Motor neuron (in vitro differentiated cells): ENCODE data around the gene RABGAP1L. TPM values are rescaled to one million over a fixed set of nuclear protein-coding genes. Genes with fewer than 3 reads are reported as not detected.
"Not testable (repeated sequence)": the region's sequence is repeated elsewhere in the genome, so short reads cannot be mapped to it uniquely, and the experiment has no call there.

Source experiments
- ATAC-seq, 8 experiments: fragments of 200-7000 bp; cut with Tn5 transposase; replicated peaks in 6 of 8; 2 replicates each; pipeline ENCODE4 v1.8.0; 2021; ENCODE audit warnings: mild to moderate bottlenecking in 8 of 8, moderate library complexity in 8 of 8
- H3K27ac ChIP-seq, 2 donors: fragments of 250-450 bp; sonication (Bioruptor Pico); 2 replicates each; pipeline ENCODE4 v1.9.0; 2021; ENCODE audit warnings: antibody characterized with exemption in 2 of 2, mild to moderate bottlenecking in 2 of 2, moderate library complexity in 1 of 2
- H3K4me1 ChIP-seq, 2 donors: fragments of 250-450 bp; sonication (Bioruptor Pico); replicated peaks in 1 of 2; 2 replicates each; pipeline ENCODE4 v1.6.1; 2021; ENCODE audit warnings: antibody characterized with exemption in 2 of 2, mild to moderate bottlenecking in 2 of 2, moderate library complexity in 1 of 2
- H3K4me3 ChIP-seq, 5 donors: fragments of 250-450 bp; sonication (Bioruptor Pico); 2 replicates each; pipeline ENCODE4 v1.9.0; 2021; ENCODE audit warnings: antibody characterized with exemption in 5 of 5, mild to moderate bottlenecking in 5 of 5, moderate library complexity in 4 of 5
- WGBS, 10 experiments: fragments of 450-650 bp; shearing (Covaris generic); methylation state at CpG; one replicate each; pipeline ENCODE4 v1.0.0; 2022; 5-methylcytosine and 5-hydroxymethylcytosine counted together
- in situ Hi-C, 9 experiments: fragments of 400-800 bp; cut with MboI; loops; one replicate each; pipeline ENCODE4 v1.15.0; 2021; ENCODE audit warnings: low sequenced_read_pairs in 9 of 9, low pct_unique_long_range_greater_than_20kb in 2 of 9; ENCODE audit not compliant: unreplicated experiment in 9 of 9
- total RNA-seq, 8 experiments: library from RNA; unstranded; fragments of 300-600 nt; gene quantifications; 2 replicates each; pipeline versions ENCODE4 v1.2.3 to v1.2.4, GENCODE V29; 2022

The RABGAP1L gene
- total RNA-seq, 8 experiments from 2014 or later: 22.0 to 60.3 (median 45.3) TPM

- no peak overlapping the region for H3K27ac ChIP-seq
- 0 to 53% (median 33%) methylated on average over 2 to 3 of the region's 3 CpGs; no CpG with 5 or more reads in 1 of the 10 experiments for WGBS, 10 experiments
- no peak for ATAC-seq
- in situ Hi-C loops: loop anchor here in 1 of 9 experiments (25.0 kb wide), 1 partner anchor 230 kb away; no protein-coding TSS in a partner anchor
- no peaks in the 10 kb centered on the region for H3K4me1 ChIP-seq
- H3K4me3 ChIP-seq: no peak overlapping the region
These were observed 57.9 kb downstream of the RABGAP1L start for GRCh38 chr1:174217248-174217647.

- 21 to 50% (median 44%) methylated on average over 2 to 4 of the region's 4 CpGs; no CpG with 5 or more reads in 1 of the 10 experiments for WGBS, 10 experiments
- Histone ChIP-seq H3K4me1 (no peaks in the 10 kb centered on the region), H3K27ac (no peak overlapping the region), H3K4me3 (no peak overlapping the region)
- in situ Hi-C loops: loop anchor here in 1 of 9 experiments (25.0 kb wide), 1 partner anchor 231 kb away; no protein-coding TSS in a partner anchor
- peak in 4 of 8 experiments; percentile 34 to 65 (median 58) for ATAC-seq
These were observed 58.7 kb downstream of the RABGAP1L start for GRCh38 chr1:174217787-174218574.

GRCh38 chr1:174218983-174219382 is 59.7 kb downstream of the RABGAP1L start:
- in situ Hi-C loops: loop anchor here in 1 of 9 experiments (25.0 kb wide), 1 partner anchor 232 kb away; no protein-coding TSS in a partner anchor
- ATAC-seq: no peak
- Histone ChIP-seq H3K4me3 (no peak overlapping the region), H3K27ac (no peak overlapping the region), H3K4me1 (no peaks in the 10 kb centered on the region)

- no peak overlapping the region for H3K27ac ChIP-seq
- no peaks in the 10 kb centered on the region for H3K4me1 ChIP-seq
- in situ Hi-C loops: loop anchor here in 1 of 9 experiments (25.0 kb wide), 1 partner anchor 232 kb away; no protein-coding TSS in a partner anchor
- H3K4me3 ChIP-seq: no peak overlapping the region
- 67 to 99% (median 89%) methylated on average over 1 to 4 of the region's 4 CpGs for whole genome bisulfite sequencing, 10 experiments
- no peak for ATAC-seq
These were observed 60.5 kb downstream of the RABGAP1L start for GRCh38 chr1:174219606-174220370.

GRCh38 chr1:174221681-174222080 is 62.4 kb downstream of the RABGAP1L start:
- Histone ChIP-seq H3K27ac (no peak overlapping the region), H3K4me1 (no peaks in the 10 kb centered on the region), H3K4me3 (no peak overlapping the region)
- in situ Hi-C loops: loop anchor here in 1 of 9 experiments (25.0 kb wide), 1 partner anchor 234 kb away; no protein-coding TSS in a partner anchor
- ATAC-seq: no peak
- 82 to 100% (median 93%) methylated on average over 1 to 2 of the region's 2 CpGs; no CpG with 5 or more reads in 4 of the 10 experiments for WGBS, 10 experiments

- ATAC-seq: peak in 2 of 8 experiments; percentile 16 to 28
- 75 to 100% (median 93%) methylated on average over 2 to 4 of the region's 4 CpGs for WGBS, 10 experiments
- in situ Hi-C loops: loop anchor here in 1 of 9 experiments (25.0 kb wide), 1 partner anchor 235 kb away; no protein-coding TSS in a partner anchor
- H3K27ac ChIP-seq: no peak overlapping the region
- H3K4me3 ChIP-seq: no peak overlapping the region
- H3K4me1 ChIP-seq: no peaks in the 10 kb centered on the region
These were observed 63.0 kb downstream of the RABGAP1L start for GRCh38 chr1:174222166-174222949.

- H3K27ac ChIP-seq: no peak overlapping the region
- WGBS, 10 experiments: 89 to 100% (median 100%) methylated on average over 1 of the region's 1 CpG; no CpG with 5 or more reads in 1 of the 10 experiments
- no peak overlapping the region for H3K4me3 ChIP-seq
- no peaks in the 10 kb centered on the region for H3K4me1 ChIP-seq
- in situ Hi-C loops: loop anchor here in 1 of 9 experiments (25.0 kb wide), 1 partner anchor 237 kb away; no protein-coding TSS in a partner anchor
- ATAC-seq: no peak
These were observed 65.3 kb downstream of the RABGAP1L start for GRCh38 chr1:174224641-174225040.

GRCh38 chr1:174225499-174226204 is 66.3 kb downstream of the RABGAP1L start:
- 88 to 100% (median 96%) methylated on average over 1 to 5 of the region's 5 CpGs for WGBS, 10 experiments
- no peak for ATAC-seq
- in situ Hi-C loops: no loop called here

GRCh38 chr1:174230399-174230798 is 71.1 kb downstream of the RABGAP1L start:
- ATAC-seq: no peak
- no peak overlapping the region for H3K27ac ChIP-seq
- H3K4me1 ChIP-seq: no peaks in the 10 kb centered on the region
- WGBS, 10 experiments: 40 to 100% (median 80%) methylated on average over 1 to 5 of the region's 5 CpGs
- H3K4me3 ChIP-seq: no peak overlapping the region
- in situ Hi-C loops: no loop called here

More at GRCh38 chr1:174225499-174226204, 66.3 kb downstream of the RABGAP1L start:
- no peak overlapping the region for H3K4me3 ChIP-seq
- H3K4me1 ChIP-seq: no peaks in the 10 kb centered on the region
- no peak overlapping the region for H3K27ac ChIP-seq

- no peak for ATAC-seq
- WGBS, 10 experiments: 80 to 100% (median 90%) methylated on average over 1 to 3 of the region's 3 CpGs; no CpG with 5 or more reads in 1 of the 10 experiments
These were observed 73.4 kb downstream of the RABGAP1L start for GRCh38 chr1:174232761-174233160.

GRCh38 chr1:174238845-174239501 is 79.7 kb downstream of the RABGAP1L start:
- Histone ChIP-seq H3K4me3 (peak overlapping the region in 4 of 5 donors; percentile 15 to 36 (median 16)), H3K4me1 (peaks cover 0 to 11% of the 10 kb centered on the region in 2 donors)
- peak in 1 of 8 experiments; percentile 28 for ATAC-seq
- H3K27ac ChIP-seq, in situ Hi-C loops: not testable (repeated sequence)
- 40 to 100% (median 88%) methylated on average over 1 to 14 of the region's 31 CpGs for WGBS, 10 experiments

More at GRCh38 chr1:174232761-174233160, 73.4 kb downstream of the RABGAP1L start:
- Histone ChIP-seq H3K4me3 (no peak overlapping the region), H3K27ac (no peak overlapping the region), H3K4me1 (no peaks in the 10 kb centered on the region)
- in situ Hi-C loops: no loop called here
